Measurements from ENCODE around the gene GRID2IP. TPM values are rescaled to one million over a fixed set of nuclear protein-coding genes. Genes with fewer than 3 reads are reported as not detected.

Gene GRID2IP
- polyA plus RNA-seq, 6 donors from 2014 or later, result 0.08 to 0.17 TPM; not detected in 4

DNA sequence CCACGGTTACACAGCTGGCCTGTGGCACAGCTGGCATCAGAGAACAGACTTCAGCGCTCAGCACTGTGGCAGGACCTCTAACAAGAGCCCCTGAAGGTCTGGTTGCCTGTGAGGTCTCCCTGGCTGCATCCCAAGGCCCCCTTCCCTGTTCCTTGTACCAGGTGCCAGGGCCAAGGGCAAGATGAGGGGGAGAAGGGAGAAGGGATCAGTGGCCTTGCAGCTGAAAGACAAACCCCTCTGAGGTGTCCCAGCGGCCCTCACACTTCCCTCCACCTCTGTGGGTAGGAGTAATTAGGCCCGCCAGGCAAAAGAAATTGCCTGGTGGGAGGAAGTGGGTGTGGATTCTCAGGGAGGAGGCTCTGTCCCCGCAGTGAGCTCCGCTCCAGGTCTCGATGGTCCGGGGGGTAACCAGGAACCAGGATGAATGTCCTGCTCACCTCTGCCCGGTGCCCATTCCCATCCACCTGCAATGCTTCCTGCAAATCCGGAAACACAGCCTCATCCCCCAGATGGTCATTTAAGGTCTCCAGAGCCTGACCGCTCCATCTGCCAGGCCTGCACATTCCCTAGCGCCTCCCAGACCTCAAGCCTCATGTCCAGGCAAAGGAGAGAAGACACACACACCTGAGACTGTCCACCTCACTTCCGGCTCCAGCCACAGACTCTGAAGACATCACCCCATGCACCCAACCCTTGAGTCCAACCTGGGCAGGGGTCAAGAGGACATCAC is 22.7 kb downstream of the GRID2IP start:
- ATAC-seq (ENCODE audit: low read depth in 2 of 2), result no peak
- Mint-ChIP-seq H3K4me3 (peak overlapping the region in 6 of 8 donors; percentile 22 to 90 (median 62)), H3K27ac (no peak overlapping the region), H3K9me3 (no peaks in the 10 kb centered on the region), H3K36me3 (no peaks in the 10 kb centered on the region), H3K4me1 (peaks cover 18 to 35% (median 31%) of the 10 kb centered on the region in 3 donors), H3K27me3 (peaks cover 0 to 19% (median 16%) of the 10 kb centered on the region in 3 donors)
- no peak for DNase-seq

DNA sequence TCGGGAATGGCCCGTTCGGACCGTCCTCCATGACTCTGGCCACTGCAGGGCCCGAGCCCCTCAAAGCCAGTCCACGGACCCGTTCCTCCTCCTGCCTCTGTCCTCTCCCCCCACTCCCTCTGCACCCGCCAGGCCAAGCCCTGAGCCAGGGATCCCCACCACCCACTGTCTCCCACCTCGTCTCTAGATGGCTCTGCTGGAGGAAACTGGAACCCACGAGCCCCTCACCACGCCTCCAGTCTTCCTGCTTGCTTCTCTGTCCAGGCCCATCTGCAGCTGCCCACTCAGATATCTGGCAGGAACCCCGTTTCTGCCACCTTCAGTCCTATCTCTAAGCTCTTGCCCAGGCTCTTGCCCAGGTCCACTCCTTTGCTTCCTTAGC is 24.3 kb downstream of the GRID2IP start:
- peak overlapping the region; percentile 72 to 90 (median 84) for H3K4me3 Mint-ChIP-seq
- H3K36me3 Mint-ChIP-seq, result no peaks in the 10 kb centered on the region
- DNase-seq (no peak), ATAC-seq (ENCODE audit: low read depth in 2 of 2) (no peak)
- H3K27ac Mint-ChIP-seq, result peak overlapping the region in 1 of 6 donors; percentile 37
- H3K9me3 Mint-ChIP-seq, result no peaks in the 10 kb centered on the region
- peaks cover 18 to 35% (median 31%) of the 10 kb centered on the region in 3 donors for H3K4me1 Mint-ChIP-seq
- H3K27me3 Mint-ChIP-seq, result peaks cover 0 to 19% (median 16%) of the 10 kb centered on the region in 3 donors

DNA sequence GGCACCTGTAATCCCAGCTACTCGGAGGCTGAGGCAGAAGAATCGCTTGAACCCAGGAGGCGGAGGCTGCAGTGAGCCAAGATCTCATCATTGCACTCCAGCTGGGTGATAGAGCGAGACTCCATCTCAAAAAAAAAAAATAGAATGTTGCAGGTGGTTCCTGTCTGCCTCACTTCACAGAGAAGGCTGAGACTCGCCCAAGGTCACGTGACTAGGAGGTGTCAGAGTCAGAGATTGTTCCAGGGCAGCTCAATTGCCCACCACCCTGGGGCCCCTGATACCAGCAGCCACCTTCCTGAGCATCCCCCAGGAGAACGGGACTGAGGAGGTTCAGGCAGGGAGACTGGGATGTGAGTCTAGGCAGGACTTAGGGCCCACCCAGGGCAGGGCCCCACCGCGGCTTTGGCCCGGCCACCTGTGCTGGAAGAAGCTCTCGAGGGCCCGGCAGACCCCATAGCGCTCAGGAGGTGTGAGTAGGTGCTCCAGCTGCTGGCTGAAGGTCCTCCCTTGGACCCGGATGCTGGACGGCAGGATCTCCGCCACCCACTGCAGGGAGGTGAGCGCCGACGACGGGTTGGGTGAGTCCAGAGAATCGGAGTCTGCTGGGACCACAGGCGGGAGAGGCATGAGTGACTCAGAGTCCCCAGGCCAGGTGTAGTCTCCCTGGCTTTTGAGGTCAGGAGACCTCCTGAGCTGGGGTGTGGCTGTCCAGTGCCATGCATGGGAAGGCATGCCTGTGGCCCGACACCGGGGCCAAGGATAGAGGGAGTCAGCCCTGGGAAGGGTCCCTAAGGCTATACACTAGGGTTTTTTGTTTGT is 30.9 kb downstream of the GRID2IP start:
- Mint-ChIP-seq H3K4me1 (peaks cover 12 to 19% (median 18%) of the 10 kb centered on the region in 3 donors), H3K4me3 (peak overlapping the region in 2 of 8 donors; percentile 20 to 70), H3K9me3 (no peaks in the 10 kb centered on the region), H3K27me3 (peaks cover 0 to 8% (median 4%) of the 10 kb centered on the region in 3 donors), H3K27ac (peak overlapping the region in 3 of 6 donors; percentile 42 to 56 (median 53)), H3K36me3 (no peaks in the 10 kb centered on the region)
- DNase-seq (no peak), ATAC-seq (ENCODE audit: low read depth in 2 of 2) (peak; percentile 62 to 67)

DNA sequence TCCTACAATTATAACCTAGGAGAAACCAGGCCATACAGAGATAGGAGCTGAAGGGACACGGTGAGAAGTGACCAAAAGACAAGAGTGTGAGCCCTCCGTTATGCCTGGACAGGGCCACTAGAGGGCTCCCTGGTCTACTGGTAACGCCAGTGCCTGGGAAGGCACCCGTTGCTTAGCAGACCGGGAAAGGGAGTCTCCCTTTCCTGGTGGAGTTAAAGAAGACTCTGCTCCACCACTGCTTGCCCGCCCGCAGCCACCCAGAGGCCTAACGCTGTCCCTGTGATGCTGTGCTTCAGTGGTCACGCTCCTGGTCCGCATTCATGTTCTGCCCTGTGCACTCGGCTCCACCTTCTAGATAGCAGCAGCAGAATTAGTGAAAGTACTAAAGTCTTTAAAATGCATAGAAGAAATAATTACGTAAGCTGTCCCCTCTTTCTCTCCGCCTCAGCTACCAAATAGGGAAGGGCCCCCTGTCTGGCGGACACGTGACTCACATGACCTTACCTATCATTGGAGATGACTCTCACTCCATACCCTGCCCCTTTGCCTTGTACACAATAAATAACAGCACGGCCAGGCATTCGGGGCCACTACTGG is 34.8 kb downstream of the GRID2IP start:
- Mint-ChIP-seq H3K27ac (peak overlapping the region in 5 of 6 donors; percentile 16 to 95 (median 75)), H3K36me3 (no peaks in the 10 kb centered on the region), H3K9me3 (no peaks in the 10 kb centered on the region), H3K4me3 (peak overlapping the region; percentile 72 to 93 (median 82)), H3K27me3 (peaks cover 0 to 4% (median 0%) of the 10 kb centered on the region in 3 donors), H3K4me1 (peaks cover 12 to 19% (median 18%) of the 10 kb centered on the region in 3 donors)
- DNase-seq (peak; percentile 58), ATAC-seq (ENCODE audit: low read depth in 2 of 2) (peak; percentile 75 to 79)

DNA sequence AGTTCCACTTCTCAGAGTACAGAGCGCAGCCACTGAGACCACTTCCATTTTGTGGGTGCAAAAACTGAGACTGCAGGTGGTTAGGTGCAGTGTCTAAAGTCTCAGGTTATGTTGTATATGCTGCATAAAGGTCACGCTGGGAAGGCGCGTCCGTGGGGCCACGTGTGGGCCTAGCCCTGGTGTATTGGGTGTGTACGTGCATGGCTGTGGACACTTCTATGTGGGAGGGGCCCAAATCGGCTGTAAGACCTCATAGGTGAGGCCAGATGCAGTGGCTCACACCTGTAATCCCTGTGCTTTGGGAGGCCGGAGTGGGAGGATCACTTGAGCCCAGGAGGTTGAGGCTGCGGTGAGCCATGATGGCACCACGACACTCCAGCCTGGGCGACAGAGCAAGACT is 37.7 kb downstream of the GRID2IP start:
- ATAC-seq (ENCODE audit: low read depth in 2 of 2) (no peak), DNase-seq (no peak)
- Mint-ChIP-seq H3K9me3 (no peaks in the 10 kb centered on the region), H3K27ac (no peak overlapping the region), H3K4me3 (no peak overlapping the region), H3K27me3 (peaks cover 0 to 4% (median 0%) of the 10 kb centered on the region in 3 donors), H3K36me3 (no peaks in the 10 kb centered on the region), H3K4me1 (peaks cover 6 to 11% (median 11%) of the 10 kb centered on the region in 3 donors)

DNA sequence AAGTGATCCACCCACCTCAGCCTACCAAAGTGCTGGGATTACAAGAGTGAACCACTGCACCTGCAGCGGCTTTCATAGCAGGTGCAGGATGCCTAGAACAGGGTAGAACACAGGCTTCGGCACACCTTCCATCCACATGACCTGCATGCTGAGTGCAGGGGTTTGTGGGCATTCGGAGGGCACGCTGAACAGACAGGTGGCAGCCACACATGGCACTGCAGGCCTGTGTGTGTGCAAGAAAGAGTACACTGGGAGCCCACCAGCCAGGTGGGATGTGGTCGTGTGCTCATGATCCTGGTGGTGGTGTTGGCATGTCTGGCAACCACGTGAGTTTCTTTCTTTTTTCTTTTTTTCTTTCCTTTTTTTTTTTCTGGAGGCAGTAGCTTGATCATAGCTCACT is 38.4 kb downstream of the GRID2IP start:
- DNase-seq (no peak), ATAC-seq (ENCODE audit: low read depth in 2 of 2) (no peak)
- no peaks in the 10 kb centered on the region for H3K9me3 Mint-ChIP-seq
- H3K4me3 Mint-ChIP-seq, result no peak overlapping the region
- H3K27ac Mint-ChIP-seq, result no peak overlapping the region
- peaks cover 0 to 4% (median 0%) of the 10 kb centered on the region in 3 donors for H3K27me3 Mint-ChIP-seq
- peaks cover 6 to 11% (median 11%) of the 10 kb centered on the region in 3 donors for H3K4me1 Mint-ChIP-seq
- H3K36me3 Mint-ChIP-seq, result no peaks in the 10 kb centered on the region

DNA sequence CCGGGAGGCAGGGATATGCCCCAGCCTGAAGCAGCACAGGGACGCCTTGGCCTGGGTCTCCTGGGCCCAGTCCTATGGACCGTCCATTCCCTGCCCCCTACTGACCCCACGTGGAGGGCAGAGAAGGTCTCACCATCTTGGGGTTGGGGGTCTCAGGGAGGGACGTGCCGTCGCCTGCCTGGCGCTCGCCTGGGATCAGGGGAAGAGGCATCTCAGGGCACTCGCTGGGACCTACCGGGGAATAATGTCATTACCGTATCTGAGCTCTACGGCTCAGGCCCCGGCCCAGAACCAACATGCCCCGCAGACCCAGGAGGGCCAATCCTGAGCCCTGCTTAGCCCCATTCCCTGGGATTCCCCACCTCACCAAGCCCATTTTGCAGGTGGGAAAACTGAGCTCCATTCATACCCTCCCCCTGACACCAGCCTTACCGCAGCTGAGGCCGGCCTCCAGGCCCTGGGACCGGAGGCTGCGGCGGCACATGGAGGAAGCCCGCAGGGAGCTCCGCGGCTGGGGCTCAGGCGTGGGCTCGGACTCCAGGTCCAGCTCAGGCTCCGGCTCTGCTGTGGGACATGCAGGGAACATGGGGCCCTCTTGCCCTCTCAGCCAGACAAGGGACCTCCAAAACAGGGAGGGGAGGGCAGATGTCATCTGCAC is 40.7 kb downstream of the GRID2IP start:
- Mint-ChIP-seq H3K36me3 (no peaks in the 10 kb centered on the region), H3K9me3 (no peaks in the 10 kb centered on the region), H3K4me3 (no peak overlapping the region), H3K27ac (no peak overlapping the region), H3K27me3 (no peaks in the 10 kb centered on the region), H3K4me1 (peaks cover 4 to 5% (median 4%) of the 10 kb centered on the region in 3 donors)
- no peak for ATAC-seq (ENCODE audit: low read depth in 2 of 2)
- no peak for DNase-seq

DNA sequence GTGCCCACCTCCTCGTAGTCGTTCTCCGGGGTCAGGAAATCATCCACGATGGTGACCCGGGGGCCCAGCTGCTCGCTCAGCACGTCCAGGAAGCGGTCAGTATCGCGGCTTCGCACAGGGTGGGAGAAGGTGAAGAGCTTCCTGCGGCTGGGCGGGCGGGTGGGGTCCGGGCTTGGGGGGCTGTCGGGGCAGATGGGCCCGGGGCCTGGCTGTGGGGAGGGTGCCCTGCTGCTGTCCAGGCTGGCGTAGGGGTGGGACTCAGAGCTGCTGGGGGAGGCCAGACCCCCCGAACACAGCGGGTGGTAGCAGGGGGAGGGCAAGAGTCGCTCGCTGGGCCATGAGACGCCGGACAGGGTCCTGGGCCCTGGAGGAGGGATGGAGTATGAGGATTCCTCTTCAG is 42.3 kb downstream of the GRID2IP start:
- Mint-ChIP-seq H3K27ac (no peak overlapping the region), H3K27me3 (no peaks in the 10 kb centered on the region), H3K9me3 (no peaks in the 10 kb centered on the region), H3K4me3 (no peak overlapping the region), H3K36me3 (no peaks in the 10 kb centered on the region), H3K4me1 (peaks cover 10 to 16% (median 15%) of the 10 kb centered on the region in 3 donors)
- DNase-seq, result no peak
- no peak for ATAC-seq (ENCODE audit: low read depth in 2 of 2)

DNA sequence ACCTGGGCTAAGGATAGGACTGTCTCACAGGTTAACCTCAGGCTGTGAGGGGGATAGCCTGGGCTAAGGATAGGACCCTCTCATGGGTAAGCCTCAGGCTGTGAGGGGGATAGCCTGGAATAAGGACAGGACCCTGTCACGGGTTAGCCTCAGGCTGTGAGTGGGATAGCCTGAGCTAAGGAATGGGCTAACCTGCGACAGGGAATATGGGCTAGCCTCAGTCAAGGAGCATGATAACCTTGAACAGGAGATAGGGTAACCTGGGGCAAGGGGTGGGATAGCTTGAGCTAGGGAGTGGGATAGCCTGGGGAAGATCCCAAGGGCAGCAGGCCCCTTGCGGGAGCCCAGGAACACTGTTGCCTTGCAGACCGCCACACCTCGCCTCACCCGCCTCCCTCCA is 42.7 kb downstream of the GRID2IP start:
- H3K27ac Mint-ChIP-seq, result no peak overlapping the region
- H3K4me3 Mint-ChIP-seq, result peak overlapping the region in 1 of 8 donors; percentile 43
- DNase-seq (no peak), ATAC-seq (ENCODE audit: low read depth in 2 of 2) (no peak)
- no peaks in the 10 kb centered on the region for H3K9me3 Mint-ChIP-seq
- H3K4me1 Mint-ChIP-seq, result peaks cover 13 to 18% (median 18%) of the 10 kb centered on the region in 3 donors
- H3K27me3 Mint-ChIP-seq, result no peaks in the 10 kb centered on the region
- H3K36me3 Mint-ChIP-seq, result no peaks in the 10 kb centered on the region

DNA sequence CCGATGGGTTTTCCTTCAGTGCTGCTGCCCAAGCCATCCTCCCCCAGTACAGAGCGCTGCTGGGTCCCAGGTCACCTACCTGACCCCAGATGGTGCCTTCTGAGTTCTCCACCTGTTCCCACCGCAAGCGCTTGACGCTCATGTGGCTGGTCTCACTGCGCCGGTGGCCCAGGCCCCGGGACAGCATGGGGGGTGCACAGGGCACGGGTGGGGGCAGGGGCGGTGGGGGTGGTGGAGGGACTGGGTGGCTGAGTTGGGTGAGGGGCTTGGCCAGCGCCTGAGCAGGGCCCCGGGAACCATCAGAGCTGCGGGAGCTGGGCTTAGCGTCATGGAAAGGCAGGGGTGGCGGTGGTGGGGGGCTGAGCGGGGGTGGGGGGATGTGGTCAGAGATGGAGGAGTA is 43.4 kb downstream of the GRID2IP start:
- ATAC-seq (ENCODE audit: low read depth in 2 of 2) (no peak), DNase-seq (no peak)
- H3K9me3 Mint-ChIP-seq, result no peaks in the 10 kb centered on the region
- peak overlapping the region in 1 of 8 donors; percentile 43 for H3K4me3 Mint-ChIP-seq
- H3K27ac Mint-ChIP-seq, result no peak overlapping the region
- peaks cover 13 to 18% (median 18%) of the 10 kb centered on the region in 3 donors for H3K4me1 Mint-ChIP-seq
- H3K36me3 Mint-ChIP-seq, result no peaks in the 10 kb centered on the region
- H3K27me3 Mint-ChIP-seq, result no peaks in the 10 kb centered on the region

DNA sequence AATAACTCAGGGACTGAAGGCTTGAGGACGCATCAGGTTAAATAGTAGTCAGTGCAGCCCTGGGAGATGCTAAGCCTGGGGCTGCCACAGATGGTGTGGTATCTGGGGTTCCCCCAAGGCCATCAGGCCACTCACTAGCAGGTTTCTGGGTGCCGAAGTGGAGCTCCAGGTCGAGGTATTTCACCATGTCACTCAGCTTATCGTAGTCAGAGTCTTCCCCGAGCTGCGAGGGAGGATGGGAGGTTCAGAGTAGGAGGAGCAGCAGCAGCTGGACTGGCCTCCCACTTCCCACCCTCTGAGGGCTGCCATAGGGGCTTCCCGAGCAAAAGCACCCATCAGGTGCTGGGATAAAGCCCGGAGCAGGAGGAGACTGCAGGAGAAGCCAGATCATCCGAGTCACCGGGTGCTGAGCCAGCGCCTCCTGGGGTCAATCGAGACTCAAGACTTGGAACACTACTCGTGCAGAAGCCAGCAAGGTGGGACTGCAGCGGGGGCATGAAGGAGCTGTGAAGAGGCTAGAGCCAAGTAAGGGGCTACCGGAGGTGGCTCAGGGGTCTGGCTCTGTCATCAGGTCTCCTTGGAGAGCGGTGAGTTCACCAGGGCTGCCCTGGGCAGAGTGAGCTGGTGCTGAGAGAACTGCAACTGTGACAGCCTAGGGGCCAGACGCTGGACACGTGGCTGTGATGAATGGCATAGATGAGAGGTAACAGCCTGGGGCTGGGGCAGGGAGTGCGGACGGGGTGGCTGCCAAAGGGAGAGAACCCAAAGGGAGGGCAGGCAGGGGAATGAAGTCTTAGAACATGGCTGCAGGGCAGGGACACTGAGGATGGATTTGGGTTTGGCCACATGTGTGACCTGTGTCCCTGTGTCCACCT is 45.3 kb downstream of the GRID2IP start:
- ATAC-seq (ENCODE audit: low read depth in 2 of 2), result no peak
- Mint-ChIP-seq H3K4me3 (peak overlapping the region in 6 of 8 donors; percentile 43 to 98 (median 66)), H3K27me3 (no peaks in the 10 kb centered on the region), H3K27ac (no peak overlapping the region), H3K9me3 (no peaks in the 10 kb centered on the region), H3K36me3 (no peaks in the 10 kb centered on the region), H3K4me1 (peaks cover 13 to 18% (median 18%) of the 10 kb centered on the region in 3 donors)
- no peak for DNase-seq

DNA sequence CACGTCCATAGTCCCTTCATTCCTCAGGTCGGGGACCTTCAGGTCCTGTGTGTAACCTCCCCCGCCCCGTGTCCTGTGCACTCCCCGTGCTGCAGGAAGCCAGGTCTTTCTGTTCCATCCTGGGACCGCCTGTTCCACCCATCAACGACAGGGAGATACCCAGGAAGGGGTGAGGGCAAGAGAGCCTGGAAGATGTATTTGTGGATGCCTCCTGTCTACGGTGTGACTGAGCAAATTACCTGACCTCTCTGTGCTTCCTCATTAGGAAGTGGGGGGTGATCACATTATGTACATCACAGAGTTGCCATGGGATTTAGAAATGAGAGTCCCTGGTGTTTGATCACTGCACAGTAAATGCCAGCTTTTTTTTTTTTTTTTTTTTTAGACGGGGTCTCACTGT is 46.3 kb downstream of the GRID2IP start:
- H3K9me3 Mint-ChIP-seq, result no peaks in the 10 kb centered on the region
- ATAC-seq (ENCODE audit: low read depth in 2 of 2) (no peak), DNase-seq (no peak)
- H3K4me1 Mint-ChIP-seq, result peaks cover 13 to 18% (median 18%) of the 10 kb centered on the region in 3 donors
- no peaks in the 10 kb centered on the region for H3K27me3 Mint-ChIP-seq
- H3K27ac Mint-ChIP-seq, result peak overlapping the region in 5 of 6 donors; percentile 26 to 95 (median 33)
- no peaks in the 10 kb centered on the region for H3K36me3 Mint-ChIP-seq
- peak overlapping the region; percentile 93 to 98 (median 97) for H3K4me3 Mint-ChIP-seq
